ENCODE data around the gene GALNT16. TPM values are rescaled to one million over a fixed set of nuclear protein-coding genes. Genes with fewer than 3 reads are reported as not detected.
A peak's percentile ranks its signal among the peaks of the same experiment; 100 is the strongest.

The GALNT16 gene
- total RNA-seq, 3 donors from 2014 or later: 0.16 TPM; not detected in 2

DNA sequence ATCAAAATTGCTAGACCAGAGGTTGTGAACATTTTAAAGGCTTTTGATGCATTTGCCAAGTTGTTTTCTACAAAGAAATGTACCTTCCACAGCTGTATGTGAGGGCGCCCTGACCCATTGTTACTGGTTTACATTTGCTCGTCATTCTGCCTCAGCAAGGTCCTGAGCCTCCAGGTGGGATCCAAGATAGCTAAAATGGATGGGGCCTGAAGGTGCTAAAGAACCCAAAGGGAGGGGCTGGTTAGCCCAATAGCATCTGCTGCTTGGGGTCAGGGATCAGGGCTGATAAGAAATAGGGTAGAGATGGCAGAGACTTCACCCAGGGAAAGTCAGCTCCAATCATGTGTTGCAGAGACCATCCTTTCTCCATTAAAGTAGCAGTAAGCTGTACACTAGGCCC lies 43.1 kb downstream of the GALNT16 start:
- no peaks in the 10 kb centered on the region for H3K4me1 Mint-ChIP-seq (ENCODE audit: low read depth)
- no peaks in the 10 kb centered on the region for H3K36me3 Mint-ChIP-seq (ENCODE audit: insufficient read depth)
- H3K9me3 Mint-ChIP-seq: no peaks in the 10 kb centered on the region
- H3K4me3 Mint-ChIP-seq: no peak overlapping the region
- H3K27me3 Mint-ChIP-seq (ENCODE audit: low read depth): peaks cover 18% of the 10 kb centered on the region
- ATAC-seq: no peak
- no peak for DNase-seq

DNA sequence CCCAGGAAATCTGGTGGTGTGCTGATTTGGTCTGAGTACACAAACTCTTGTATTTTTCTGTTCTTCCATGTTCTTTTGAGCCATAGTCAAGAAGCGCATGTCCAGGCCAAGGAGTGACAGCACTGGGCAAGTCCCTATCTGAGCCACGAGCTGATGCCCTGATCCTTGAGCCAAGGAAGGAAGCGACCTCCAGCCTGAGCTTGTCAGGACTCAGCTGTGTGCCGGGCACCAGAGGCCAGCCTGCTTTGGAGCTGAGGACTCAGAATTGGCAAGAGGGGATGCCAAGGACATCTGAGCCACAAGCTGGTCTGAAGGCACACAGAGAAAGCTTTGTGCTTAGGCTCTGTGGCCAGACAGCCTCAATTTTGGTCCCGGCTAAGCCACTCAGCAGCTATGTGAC lies 52.6 kb downstream of the GALNT16 start:
- ATAC-seq: no peak
- Mint-ChIP-seq H3K9me3 (no peaks in the 10 kb centered on the region), H3K4me3 (no peak overlapping the region), H3K27me3 (ENCODE audit: low read depth) (peaks cover 14% of the 10 kb centered on the region), H3K4me1 (ENCODE audit: low read depth) (no peaks in the 10 kb centered on the region), H3K36me3 (ENCODE audit: insufficient read depth) (no peaks in the 10 kb centered on the region)
- DNase-seq: no peak

DNA sequence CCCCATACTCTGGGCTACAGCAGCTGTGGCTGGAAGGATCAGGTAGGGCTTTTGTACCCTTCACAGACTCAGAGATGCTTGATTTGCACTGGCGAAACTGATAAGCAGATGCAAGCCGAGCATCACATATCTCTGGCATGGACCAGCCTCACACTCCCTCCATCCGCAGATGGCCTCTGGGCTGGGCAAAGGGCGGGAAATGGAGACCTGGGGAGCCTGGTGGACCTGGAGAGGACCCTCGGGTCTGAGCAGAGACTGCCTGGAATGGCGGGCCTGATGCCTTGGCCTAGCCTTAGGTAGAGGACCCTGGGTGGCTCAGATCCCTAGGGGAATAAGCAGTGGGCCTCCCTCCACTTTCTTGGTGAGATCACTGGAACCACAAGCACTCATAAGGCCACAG lies 53.2 kb downstream of the GALNT16 start:
- Mint-ChIP-seq H3K4me3 (no peak overlapping the region), H3K36me3 (ENCODE audit: insufficient read depth) (no peaks in the 10 kb centered on the region), H3K27me3 (ENCODE audit: low read depth) (peaks cover 11% of the 10 kb centered on the region), H3K9me3 (no peaks in the 10 kb centered on the region), H3K4me1 (ENCODE audit: low read depth) (no peaks in the 10 kb centered on the region)
- no peak for DNase-seq
- ATAC-seq: no peak

DNA sequence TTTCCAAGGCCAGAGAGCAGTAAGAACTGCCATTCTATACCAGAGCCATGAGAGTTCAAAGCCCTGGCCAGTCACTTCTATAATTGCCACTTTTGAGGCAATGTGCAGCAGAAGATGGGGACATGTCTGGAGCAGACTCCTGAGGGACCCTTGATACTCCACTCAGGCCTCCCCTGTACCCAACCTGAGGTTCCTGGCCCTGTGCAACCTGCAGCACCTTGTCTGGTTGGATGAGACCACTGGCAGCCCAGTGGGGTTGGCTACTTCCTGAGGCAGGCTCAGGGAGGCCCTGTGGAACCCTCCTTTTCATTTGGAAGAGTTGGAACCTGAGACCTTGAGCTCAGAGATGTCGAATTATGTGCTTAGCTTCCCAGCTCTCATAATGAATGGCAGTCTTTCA lies 54.4 kb downstream of the GALNT16 start:
- DNase-seq (no peak), ATAC-seq (no peak)
- Mint-ChIP-seq H3K36me3 (ENCODE audit: insufficient read depth) (no peaks in the 10 kb centered on the region), H3K27me3 (ENCODE audit: low read depth) (peaks cover 11% of the 10 kb centered on the region), H3K9me3 (no peaks in the 10 kb centered on the region), H3K4me3 (no peak overlapping the region), H3K4me1 (ENCODE audit: low read depth) (no peaks in the 10 kb centered on the region)

DNA sequence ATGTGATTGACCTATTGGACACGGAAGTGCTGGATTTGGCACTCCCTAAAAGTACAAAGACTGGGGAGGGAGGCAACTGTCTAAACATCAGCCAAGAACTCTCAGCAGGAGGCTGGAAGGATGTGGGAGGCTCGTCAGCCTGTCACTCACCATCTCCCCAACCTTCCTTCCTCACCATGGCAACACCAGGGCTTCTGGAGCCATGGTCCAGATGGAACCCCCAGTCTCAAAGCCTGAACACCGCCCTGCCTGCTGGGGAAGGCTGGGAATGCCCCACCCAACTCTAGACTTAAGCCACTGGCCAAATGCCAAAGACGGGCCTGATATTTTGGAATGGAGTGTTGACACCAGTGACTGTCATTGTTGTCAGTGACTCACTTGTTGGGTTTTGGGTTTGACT lies 55.3 kb downstream of the GALNT16 start:
- ATAC-seq: no peak

DNA sequence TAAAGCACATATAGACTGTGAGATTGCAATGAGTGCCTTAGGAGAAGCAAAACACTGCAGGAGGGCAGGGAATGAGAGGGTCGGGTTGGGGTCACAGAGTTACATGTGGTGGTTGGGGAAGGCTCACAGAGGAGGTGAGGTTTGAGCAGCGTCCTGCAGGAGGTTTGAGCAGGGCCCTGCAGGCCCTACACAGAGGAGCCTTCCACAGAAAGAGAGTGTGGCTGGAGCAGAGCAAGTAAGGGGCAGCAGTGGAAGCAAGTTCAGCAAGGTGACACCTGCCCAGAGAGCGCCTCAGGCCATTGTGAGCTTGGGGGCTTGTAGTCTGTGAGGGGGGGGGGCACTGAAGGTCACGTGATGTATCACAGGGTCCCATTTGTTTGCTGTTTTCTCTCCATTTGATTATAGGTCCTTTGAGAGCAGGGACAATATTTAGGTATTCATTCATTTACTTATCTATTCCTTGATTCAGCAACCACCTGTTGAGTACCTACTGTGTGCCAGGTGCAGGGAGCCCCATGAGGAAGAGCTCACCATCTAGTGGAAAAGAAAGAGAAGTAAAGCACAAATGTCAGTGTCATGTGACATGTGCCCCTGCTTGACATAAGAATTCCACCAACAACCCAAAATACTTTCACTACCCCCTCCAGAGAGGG lies 56.6 kb downstream of the GALNT16 start:
- no peak overlapping the region for H3K4me3 Mint-ChIP-seq

More for the DNA sequence above, 55.3 kb downstream of the GALNT16 start:
- H3K4me3 Mint-ChIP-seq: no peak overlapping the region
- DNase-seq: no peak
- H3K4me1 Mint-ChIP-seq (ENCODE audit: low read depth): no peaks in the 10 kb centered on the region
- no peaks in the 10 kb centered on the region for H3K9me3 Mint-ChIP-seq
- peaks cover 9% of the 10 kb centered on the region for H3K27me3 Mint-ChIP-seq (ENCODE audit: low read depth)
- H3K36me3 Mint-ChIP-seq (ENCODE audit: insufficient read depth): no peaks in the 10 kb centered on the region

DNA sequence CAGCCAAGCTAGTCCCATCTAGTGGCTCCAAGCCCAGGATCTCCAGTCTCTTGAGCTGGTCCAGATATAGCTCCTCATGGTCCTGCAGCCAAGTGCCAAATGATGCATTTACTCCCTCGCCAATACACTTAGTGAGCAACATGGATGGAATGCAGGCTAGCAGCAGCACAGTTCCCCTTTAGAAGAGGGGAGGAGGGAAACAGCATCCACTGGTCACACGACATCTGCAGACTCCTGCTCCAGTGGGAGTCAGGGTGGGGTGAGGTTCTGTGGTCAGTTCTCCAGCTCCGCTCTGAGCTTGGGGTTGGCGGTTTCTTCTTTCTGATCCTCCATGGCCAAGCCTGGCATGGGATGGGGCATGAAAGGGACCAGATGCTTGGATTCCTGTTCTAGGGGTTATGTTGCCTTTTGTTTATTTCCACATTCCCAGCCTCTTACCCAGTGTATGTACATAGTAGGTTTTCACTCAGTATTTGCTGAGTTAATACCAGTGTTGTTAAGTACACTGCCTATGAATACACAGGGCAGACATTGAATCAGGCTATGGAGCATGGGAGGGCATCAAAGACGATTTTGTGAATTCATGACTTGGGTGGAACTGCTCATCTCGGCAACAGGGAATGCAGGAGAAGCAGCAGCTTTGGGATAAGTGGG lies 57.3 kb downstream of the GALNT16 start:
- ATAC-seq (no peak), DNase-seq (no peak)
- peaks cover 1% of the 10 kb centered on the region for H3K27me3 Mint-ChIP-seq (ENCODE audit: low read depth)
- no peaks in the 10 kb centered on the region for H3K36me3 Mint-ChIP-seq (ENCODE audit: insufficient read depth)
- H3K4me1 Mint-ChIP-seq (ENCODE audit: low read depth): no peaks in the 10 kb centered on the region
- H3K9me3 Mint-ChIP-seq: no peaks in the 10 kb centered on the region
- no peak overlapping the region for H3K4me3 Mint-ChIP-seq

More for the DNA sequence above, 56.6 kb downstream of the GALNT16 start:
- H3K27me3 Mint-ChIP-seq (ENCODE audit: low read depth): peaks cover 2% of the 10 kb centered on the region
- DNase-seq: no peak
- no peaks in the 10 kb centered on the region for H3K36me3 Mint-ChIP-seq (ENCODE audit: insufficient read depth)
- H3K4me1 Mint-ChIP-seq (ENCODE audit: low read depth): no peaks in the 10 kb centered on the region
- H3K9me3 Mint-ChIP-seq: no peaks in the 10 kb centered on the region
- no peak for ATAC-seq

DNA sequence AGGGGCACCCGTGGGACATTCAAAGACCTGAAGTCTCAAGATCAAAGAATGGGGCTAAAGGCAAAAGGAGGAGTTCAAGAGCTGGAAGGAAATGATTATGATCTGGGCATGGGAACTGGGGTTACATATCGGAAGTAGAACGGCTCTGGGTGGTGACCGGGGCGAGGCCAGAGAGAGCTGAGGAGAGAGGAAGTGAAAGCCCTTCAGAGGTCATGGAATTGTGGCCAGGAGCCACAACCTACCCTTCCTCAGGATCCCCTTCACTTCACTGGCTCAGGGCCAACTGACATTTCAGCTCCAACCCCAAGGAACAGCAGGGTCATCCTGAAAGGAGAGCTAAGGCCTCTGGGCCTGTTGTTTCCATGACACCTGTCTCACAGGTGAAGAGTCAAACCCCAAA lies 57.8 kb downstream of the GALNT16 start:
- ATAC-seq (no peak), DNase-seq (no peak)
- Mint-ChIP-seq H3K36me3 (ENCODE audit: insufficient read depth) (no peaks in the 10 kb centered on the region), H3K9me3 (no peaks in the 10 kb centered on the region), H3K4me3 (no peak overlapping the region), H3K4me1 (ENCODE audit: low read depth) (no peaks in the 10 kb centered on the region), H3K27me3 (ENCODE audit: low read depth) (no peaks in the 10 kb centered on the region)

DNA sequence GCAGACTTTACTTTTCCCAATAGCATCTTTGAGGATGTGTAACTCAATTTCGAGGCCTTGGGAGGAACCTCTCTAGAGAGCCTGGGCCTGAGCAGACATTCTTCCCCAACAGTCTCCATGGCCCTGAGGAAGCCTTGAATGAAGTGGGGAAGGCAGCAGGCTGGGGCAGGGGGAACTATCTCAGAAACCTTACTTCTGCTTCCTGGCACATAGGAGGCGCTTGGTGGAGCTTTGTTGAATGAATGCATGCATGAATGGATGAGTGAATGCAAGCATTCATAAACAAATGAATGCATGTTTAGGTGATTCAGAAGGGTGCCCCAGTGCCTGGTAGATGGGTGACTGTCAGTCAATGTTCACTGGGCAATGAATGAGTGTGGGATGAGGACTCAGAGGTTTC lies 58.3 kb downstream of the GALNT16 start:
- Mint-ChIP-seq H3K36me3 (ENCODE audit: insufficient read depth) (no peaks in the 10 kb centered on the region), H3K9me3 (no peaks in the 10 kb centered on the region), H3K4me3 (no peak overlapping the region), H3K27me3 (ENCODE audit: low read depth) (no peaks in the 10 kb centered on the region), H3K4me1 (ENCODE audit: low read depth) (no peaks in the 10 kb centered on the region)
- DNase-seq (no peak), ATAC-seq (no peak)

DNA sequence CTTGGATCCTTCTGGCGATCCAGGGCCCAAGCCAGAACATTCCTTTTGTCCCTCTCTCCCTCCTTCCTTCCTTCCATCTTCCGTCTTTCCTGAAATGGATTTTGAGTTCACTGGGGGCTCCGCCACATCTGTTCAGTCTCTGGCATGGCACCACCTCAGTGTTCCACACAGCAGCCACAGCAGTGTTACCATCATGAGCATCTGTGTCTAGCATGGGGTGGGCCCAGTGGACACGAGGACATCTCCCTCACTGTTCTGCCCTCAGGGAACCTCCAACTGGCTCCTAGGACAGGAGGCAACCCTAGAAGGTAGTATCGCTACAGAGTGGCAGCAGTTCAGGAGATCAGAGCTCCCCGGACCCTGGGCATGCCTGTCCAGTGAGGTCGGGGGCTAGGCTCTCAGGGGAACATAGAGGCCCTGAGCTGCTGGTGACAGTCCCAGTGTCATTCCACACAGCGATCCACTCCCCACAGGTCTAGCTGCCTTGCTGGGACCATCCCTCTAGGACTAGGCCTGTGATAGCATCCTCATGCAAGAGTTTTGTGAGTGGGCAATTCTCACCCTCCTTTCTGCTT lies 59.0 kb downstream of the GALNT16 start:
- no peaks in the 10 kb centered on the region for H3K9me3 Mint-ChIP-seq
- no peak for ATAC-seq
- no peaks in the 10 kb centered on the region for H3K36me3 Mint-ChIP-seq (ENCODE audit: insufficient read depth)
- no peak for DNase-seq
- H3K27me3 Mint-ChIP-seq (ENCODE audit: low read depth): peaks cover 3% of the 10 kb centered on the region
- H3K4me1 Mint-ChIP-seq (ENCODE audit: low read depth): no peaks in the 10 kb centered on the region
- H3K4me3 Mint-ChIP-seq: no peak overlapping the region

DNA sequence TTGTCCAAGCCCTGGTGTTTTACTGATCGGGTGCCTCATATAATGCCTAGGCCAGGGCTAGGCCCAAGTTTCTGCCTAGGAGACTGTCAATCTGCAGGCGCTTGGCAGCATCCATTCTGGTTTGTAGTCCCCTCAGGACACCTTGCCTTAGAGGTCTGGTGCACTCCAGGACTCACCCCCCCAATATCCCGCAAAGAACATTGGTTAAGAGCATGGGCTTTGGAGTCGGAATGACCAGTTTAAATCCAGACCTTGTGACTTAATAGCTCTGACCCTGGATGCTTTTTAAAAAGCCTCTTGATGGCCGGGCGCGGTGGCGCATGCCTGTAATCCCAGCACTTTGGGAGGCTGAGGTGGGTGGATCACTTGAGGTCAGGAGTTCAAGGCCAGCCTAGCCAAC lies 60.0 kb downstream of the GALNT16 start:
- ATAC-seq (no peak), DNase-seq (no peak)
- Mint-ChIP-seq H3K4me3 (no peak overlapping the region), H3K4me1 (ENCODE audit: low read depth) (no peaks in the 10 kb centered on the region), H3K9me3 (no peaks in the 10 kb centered on the region), H3K36me3 (ENCODE audit: insufficient read depth) (no peaks in the 10 kb centered on the region), H3K27me3 (ENCODE audit: low read depth) (peaks cover 3% of the 10 kb centered on the region)

DNA sequence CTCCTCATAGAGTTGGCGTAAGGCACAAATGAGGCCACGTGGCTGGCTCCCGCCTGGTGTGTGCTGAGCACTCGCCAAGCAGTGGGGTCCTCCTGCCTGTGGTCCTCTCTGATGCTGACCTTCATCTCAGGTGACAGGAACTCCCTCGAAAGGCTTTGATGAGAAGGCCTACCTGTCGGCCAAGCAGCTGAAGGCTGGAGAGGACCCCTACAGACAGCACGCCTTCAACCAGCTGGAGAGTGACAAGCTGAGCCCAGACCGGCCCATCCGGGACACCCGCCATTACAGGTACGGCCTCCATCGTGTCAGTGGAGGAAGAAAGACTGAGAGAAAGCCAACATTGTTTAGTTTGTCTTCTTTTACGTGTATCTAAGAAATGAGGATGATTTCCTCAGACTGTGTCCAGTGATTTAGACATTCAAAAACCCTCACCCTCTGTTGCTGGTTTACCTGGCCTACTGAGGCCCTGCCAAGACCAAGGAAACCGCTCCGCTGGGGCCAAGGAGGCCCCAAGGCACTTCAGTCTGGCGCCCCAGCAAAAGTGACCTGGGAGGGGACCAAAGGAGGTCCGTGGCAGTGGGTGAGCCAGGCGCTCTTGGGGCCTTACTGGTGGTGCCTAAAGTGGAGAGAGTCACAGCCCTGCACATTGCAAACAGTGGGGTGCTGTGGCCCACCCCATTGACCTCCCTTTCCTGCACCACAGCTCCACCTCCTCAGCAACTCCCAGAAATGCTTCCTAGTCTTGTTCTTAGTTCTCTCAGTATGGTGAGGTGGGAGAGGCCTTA lies 60.8 kb downstream of the GALNT16 start:
- H3K27me3 Mint-ChIP-seq (ENCODE audit: low read depth): peaks cover 3% of the 10 kb centered on the region
- no peaks in the 10 kb centered on the region for H3K36me3 Mint-ChIP-seq (ENCODE audit: insufficient read depth)
- H3K4me1 Mint-ChIP-seq (ENCODE audit: low read depth): no peaks in the 10 kb centered on the region
- ATAC-seq (no peak), DNase-seq (no peak)
- H3K9me3 Mint-ChIP-seq: no peaks in the 10 kb centered on the region
- no peak overlapping the region for H3K4me3 Mint-ChIP-seq

DNA sequence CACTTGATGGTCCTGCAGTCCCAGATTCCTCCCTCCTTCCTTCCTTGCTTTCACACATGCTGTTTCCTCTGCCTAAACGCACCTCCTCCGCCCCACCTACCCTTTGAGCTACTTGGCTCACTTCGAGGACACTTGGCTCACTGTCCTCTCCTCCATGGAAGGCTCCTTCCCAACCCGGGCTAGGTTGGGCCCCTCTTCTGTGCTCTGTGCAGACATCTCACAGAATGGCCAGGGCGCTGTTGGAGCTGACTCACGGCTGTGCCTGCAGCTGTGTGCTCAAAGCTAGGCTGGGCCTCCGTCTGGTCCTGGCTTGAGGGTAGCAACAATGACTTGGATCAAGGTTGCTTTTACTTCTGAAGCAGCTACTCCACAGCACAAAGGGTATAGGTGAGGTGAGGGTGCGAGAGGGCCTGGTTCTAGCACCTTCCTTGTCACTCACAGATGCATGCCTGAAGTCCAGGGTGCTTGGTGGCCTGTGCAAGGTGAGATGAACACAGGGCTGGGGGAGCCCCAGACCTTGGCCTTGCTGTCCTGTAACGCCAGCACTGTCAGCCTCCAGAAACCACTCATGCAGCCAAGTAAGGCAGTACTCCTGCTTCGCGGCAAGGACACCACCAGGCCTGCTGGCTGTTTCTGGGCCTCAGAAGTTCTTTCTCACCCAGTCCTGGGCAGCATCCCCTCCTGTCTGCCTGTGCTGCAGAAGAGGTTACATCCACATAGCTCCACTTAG lies 61.8 kb downstream of the GALNT16 start:
- H3K9me3 Mint-ChIP-seq: no peaks in the 10 kb centered on the region
- H3K27me3 Mint-ChIP-seq (ENCODE audit: low read depth): peaks cover 3% of the 10 kb centered on the region
- DNase-seq (no peak), ATAC-seq (peak in 1 of 2 donors; percentile 19)
- no peaks in the 10 kb centered on the region for H3K36me3 Mint-ChIP-seq (ENCODE audit: insufficient read depth)
- H3K4me3 Mint-ChIP-seq: no peak overlapping the region
- no peaks in the 10 kb centered on the region for H3K4me1 Mint-ChIP-seq (ENCODE audit: low read depth)

Data from activated T-cell treated with anti-CD3 and anti-CD28 coated beads, Interleukin-2, amount 50 U/mL, for 4 hours (primary cell).